22Rv1 (cell line): ENCODE data around the gene DLL3.

Experiments
- H3K27ac ChIP-seq: fragments of 450-650 bp; 2 replicates; pipeline ENCODE4 v1.5.1; 2017
- CTCF ChIP-seq: fragments of 450-650 bp; IDR thresholded peaks from 2 replicates; pipeline ENCODE4 v1.5.1; 2017; ENCODE audit warnings: mild to moderate bottlenecking
- ZFX ChIP-seq: fragments of 450-650 bp; IDR thresholded peaks from 2 replicates; pipeline ENCODE4 v1.6.1; 2017; ENCODE audit warnings: antibody characterized with exemption, borderline replicate concordance

Gene DLL3

DNA sequence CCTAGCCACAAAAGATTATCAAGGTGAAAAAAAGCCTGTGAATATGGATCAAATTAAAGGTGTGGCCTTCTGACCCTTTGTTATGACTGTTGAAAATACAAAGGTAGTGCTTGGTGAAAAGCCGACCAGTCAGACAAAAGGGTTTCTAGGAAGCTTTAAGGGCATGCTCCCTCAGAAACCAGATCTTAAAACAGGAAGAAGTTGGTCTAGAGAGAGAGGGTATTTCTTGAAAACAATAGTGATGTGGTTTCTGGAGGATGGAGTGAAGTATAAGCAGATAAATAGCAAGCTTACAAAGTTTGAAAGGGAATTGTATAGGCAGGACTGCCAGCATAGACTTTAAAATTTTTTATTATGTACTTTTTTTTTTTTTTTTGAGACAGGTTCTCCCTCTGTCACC lies 46.2 kb downstream of the DLL3 start:
- no peak overlapping the region for H3K27ac ChIP-seq
- no peak for TF ChIP-seq CTCF
- no peak for TF ChIP-seq ZFX

DNA sequence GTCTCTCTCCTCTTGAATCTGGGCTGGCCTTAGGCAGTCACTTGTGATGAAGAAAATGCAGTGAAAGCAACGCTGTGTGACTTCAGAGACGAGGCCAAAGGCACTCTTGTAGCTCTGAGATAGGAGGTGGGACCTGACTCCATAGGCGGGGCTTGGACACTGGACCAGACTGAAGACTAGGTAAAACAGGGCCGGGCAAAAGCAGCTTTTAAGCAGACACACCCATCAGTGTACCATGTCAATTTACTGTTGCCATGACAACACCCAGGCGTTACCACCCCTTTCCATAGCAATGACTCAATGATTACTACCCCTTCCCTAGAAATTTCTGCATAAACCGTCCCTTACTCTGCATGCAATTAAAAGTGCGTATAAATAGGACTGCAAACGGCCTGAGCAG lies 47.9 kb downstream of the DLL3 start:
- no peak for TF ChIP-seq CTCF
- H3K27ac ChIP-seq: no peak overlapping the region

GRCh38 chr19:39550197-39550596 lies 51.5 kb downstream of the DLL3 start:
- H3K27ac ChIP-seq: no peak overlapping the region
- TF ChIP-seq CTCF: no peak
- TF ChIP-seq ZFX: no peak

- H3K27ac ChIP-seq: no peak overlapping the region
- TF ChIP-seq ZFX: no peak
- TF ChIP-seq CTCF: no peak
Observed at GRCh38 chr19:39553082-39553652, 54.4 kb downstream of the DLL3 start.

DNA sequence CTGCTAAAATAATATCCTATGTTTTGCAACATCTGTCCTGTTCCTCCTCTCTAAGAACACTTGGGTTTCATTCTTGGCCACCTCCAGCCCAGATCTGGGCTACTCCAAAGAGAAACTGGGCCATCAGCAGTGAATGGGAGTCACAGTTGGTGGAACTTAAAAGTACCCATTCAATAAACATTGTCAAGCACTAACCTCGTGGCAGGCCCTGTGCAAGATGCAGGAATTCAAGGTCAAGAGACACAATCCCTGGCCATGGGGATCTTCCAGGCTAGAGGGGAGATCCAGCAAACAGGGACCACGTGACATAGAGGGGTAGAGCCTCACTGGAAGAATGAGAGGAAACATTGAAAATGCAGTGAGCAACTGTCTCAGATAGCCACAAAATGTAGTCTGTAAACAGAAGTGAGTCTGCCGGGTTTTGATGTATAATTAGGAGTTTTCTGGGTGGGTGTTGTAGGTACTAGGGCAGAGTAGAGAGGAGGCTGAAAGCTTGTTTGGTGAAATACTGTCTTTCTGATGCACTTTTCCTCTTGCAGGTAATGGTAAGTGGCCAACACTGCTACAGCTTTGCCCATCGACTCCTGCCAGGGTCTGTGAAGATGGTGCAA lies 56.1 kb downstream of the DLL3 start:
- no peak overlapping the region for H3K27ac ChIP-seq
- TF ChIP-seq ZFX (no peak), CTCF (no peak)

DNA sequence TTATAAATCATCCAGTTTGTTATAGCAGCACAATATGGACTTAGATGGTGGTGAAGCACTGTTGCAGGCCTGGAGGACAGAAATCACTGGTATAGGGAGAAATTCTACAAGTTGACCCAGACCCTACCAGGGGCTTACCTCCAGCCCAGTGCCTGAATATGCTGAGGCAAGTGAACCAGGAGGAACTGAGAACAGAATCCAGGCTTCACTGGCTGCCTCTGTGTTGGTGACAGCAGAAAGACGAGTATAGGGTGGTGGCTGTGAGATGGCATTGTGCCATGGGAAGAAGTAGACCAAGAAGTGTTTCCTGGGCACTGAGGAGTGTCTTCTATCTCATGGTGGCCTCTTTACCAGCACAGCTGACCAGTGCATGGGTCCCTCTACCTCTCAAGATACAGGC lies 57.1 kb downstream of the DLL3 start:
- no peak for TF ChIP-seq CTCF
- TF ChIP-seq ZFX: no peak

More for the DNA sequence above, 57.1 kb downstream of the DLL3 start:
- H3K27ac ChIP-seq: no peak overlapping the region
